HepG2 (cell line): ENCODE results near the gene NUP107. TPM values are rescaled to one million over a fixed set of nuclear protein-coding genes. Genes with fewer than 3 reads are reported as not detected.
A peak's percentile ranks its signal among the peaks of the same experiment; 100 is the strongest.

ENCODE experiments used
- ARID4A ChIP-seq: sonication (generic); formaldehyde crosslinking; IDR thresholded peaks from 2 replicates; pipeline ENCODE4 v1.5.0; 2020; ENCODE audit warnings: mild to moderate bottlenecking, missing genetic modification reagents, borderline replicate concordance
- EP300 ChIP-seq, 3 experiments: sonication (generic) in 1 of 3; formaldehyde crosslinking in 1 of 3; IDR thresholded peaks; 2 replicates each; pipeline versions ENCODE4 v1.5.1 to v1.6.1; 2011 to 2020; ENCODE audit warnings: low read depth in 2 of 3, low read length in 2 of 3, borderline replicate concordance in 1 of 3, improper control_type of control experiment in 1 of 3, mild to moderate bottlenecking in 1 of 3, missing genetic modification reagents in 1 of 3, moderate library complexity in 1 of 3
- FOXP4 ChIP-seq: sonication (generic); formaldehyde crosslinking; IDR thresholded peaks from 2 replicates; pipeline ENCODE4 v1.4.0; 2020; ENCODE audit warnings: missing genetic modification reagents
- GATAD2A ChIP-seq: IDR thresholded peaks from 2 replicates; pipeline ENCODE4 v1.6.1; 2016
- HNF4G ChIP-seq, 2 experiments: sonication (generic) in 1 of 2; formaldehyde crosslinking in 1 of 2; IDR thresholded peaks; 2 replicates each; pipeline versions ENCODE4 v1.4.0 to v1.6.1; 2011 to 2020; ENCODE audit warnings: borderline replicate concordance in 2 of 2, low read depth in 2 of 2, mild to moderate bottlenecking in 2 of 2, low read length in 1 of 2, missing genetic modification reagents in 1 of 2, moderate library complexity in 1 of 2
- NCOA1 ChIP-seq: sonication (generic); formaldehyde crosslinking; IDR thresholded peaks from 2 replicates; pipeline ENCODE4 v1.9.0; 2021; ENCODE audit warnings: missing genetic modification reagents
- NCOR1 ChIP-seq: fragments of 200-600 bp; sonication (generic); IDR thresholded peaks from 2 replicates; pipeline ENCODE4 v1.7.0; 2017; ENCODE audit warnings: antibody characterized with exemption, low read length, borderline replicate concordance
- NR2F1 ChIP-seq, 2 experiments: fragments of 450-650 bp in 1 of 2; formaldehyde crosslinking in 1 of 2; IDR thresholded peaks; 2 replicates each; pipeline versions ENCODE4 v1.5.0 to v1.6.1; 2016 to 2020; ENCODE audit warnings: mild to moderate bottlenecking in 1 of 2, missing compliant biosample characterization in 1 of 2, missing genetic modification reagents in 1 of 2, moderate library complexity in 1 of 2
- SALL1 ChIP-seq: sonication (generic); formaldehyde crosslinking; IDR thresholded peaks from 2 replicates; pipeline ENCODE4 v1.8.0; 2022; ENCODE audit warnings: mild to moderate bottlenecking, missing genetic modification reagents
- TBX3 ChIP-seq: fragments of 450-650 bp; IDR thresholded peaks from 2 replicates; pipeline ENCODE4 v1.6.1; 2017; ENCODE audit warnings: antibody characterized with exemption, mild to moderate bottlenecking, inconsistent platforms, borderline replicate concordance
- ZBTB26 ChIP-seq: IDR thresholded peaks from 2 replicates; pipeline ENCODE4 v1.6.1; 2016; ENCODE audit warnings: missing compliant biosample characterization, missing genetic modification reagents, borderline replicate concordance
- ZNF543 ChIP-seq: sonication (generic); formaldehyde crosslinking; IDR thresholded peaks from 2 replicates; pipeline ENCODE4 v1.4.0; 2020; ENCODE audit warnings: mild to moderate bottlenecking, missing genetic modification reagents
- polyA plus RNA-seq, 8 experiments: library from polyadenylated mRNA; depleted of rRNA in 3 of 8; stranded (reverse) in 7 of 8; unstranded in 1 of 8; fragments of >200 nt; fragmentation: Illumina TruSeq in 4 of 8; extraction: Trizol in 4 of 8; gene quantifications; 2 replicates each; pipeline versions ENCODE4 v1.2.1 to v1.2.3, GENCODE V29; 2011 to 2016; ENCODE audit warnings: low read depth in 4 of 8, missing spikeins in 1 of 8, mixed read lengths in 1 of 8; ENCODE audit not compliant: insufficient read depth in 1 of 8
- total RNA-seq, 5 experiments: library from RNA; depleted of rRNA; stranded (reverse); fragments of >200 nt; fragmentation: Illumina TruSeq; extraction: Trizol; gene quantifications; 2 replicates each; pipeline ENCODE4 v1.2.3, GENCODE V29; 2016; ENCODE audit warnings: low read depth in 1 of 5

Gene NUP107
- total and polyA plus RNA-seq, 2 of the 13 experiments (the other 11 are each of a cell fraction or from before 2014, with no cell fraction given), result 54.7 to 100 TPM

- TF ChIP-seq ZNF543 (CRISPR knock-in tag) (no peak), NCOA1 (no peak), FOXP4 (CRISPR knock-in tag) (peak; percentile 26; the same call in 1 of the 2 replicates), ZBTB26 (CRISPR knock-in tag) (no peak), ARID4A (CRISPR knock-in tag) (no peak), GATAD2A (CRISPR knock-in tag) (peak; percentile 37; the same call in 1 of the 2 replicates), HNF4G (IDR thresholded peaks at IDR 0.05; ENCODE audit: borderline replicate concordance, low read depth, low read length) (peak; percentile 56; the same call in 1 of the 2 replicates), HNF4G (CRISPR knock-in tag; IDR thresholded peaks at IDR 0.05; ENCODE audit: borderline replicate concordance, low read depth) (no peak), SALL1 (CRISPR knock-in tag) (peak; percentile 13; the same call in 1 of the 2 replicates), TBX3 (no peak), NCOR1 (peak; percentile 65; the same call in 1 of the 2 replicates), NR2F1 (CRISPR knock-in tag; IDR thresholded peaks at IDR 0.05) (peak in 1 of 2 experiments; percentile 37; a peak in 1 of 4 replicates), EP300 (IDR thresholded peaks at IDR 0.05; ENCODE audit: low read depth in 2 of 2, low read length in 2 of 2) (0 out of 4 replicates have a peak, but pooled peaks of 1 of the 2 experiments have one; percentile 20), EP300 (CRISPR knock-in tag; IDR thresholded peaks at IDR 0.05; ENCODE audit: borderline replicate concordance) (no peak)
- TF ChIP-seq, all 625 proteins: peak for 21
Measured at GRCh38 chr12:68785823-68786222, 99.0 kb downstream of the NUP107 start (continued).
